HFF-Myc (cell line): ENCODE measurements around the gene DLL1.

Experiments used
- DNase-seq: peaks from one replicate; pipeline ENCODE4 v3.0.0-alpha.2; 2011; ENCODE audit warnings: low read depth; ENCODE audit errors: extremely low read depth
- H3K4me3 ChIP-seq: replicated peaks from 2 replicates; pipeline ENCODE4 v1.5.1; 2011; ENCODE audit warnings: low read depth, mild to moderate bottlenecking, control low read depth, low read length
- TF ChIP-seq, protein P1 (sequence below): IDR thresholded peaks from 2 replicates; pipeline ENCODE4 v1.5.1; 2012; ENCODE audit warnings: mild to moderate bottlenecking, low read depth, low read length, control low read depth; ENCODE audit errors: missing control alignments

DLL1 gene

DNA sequence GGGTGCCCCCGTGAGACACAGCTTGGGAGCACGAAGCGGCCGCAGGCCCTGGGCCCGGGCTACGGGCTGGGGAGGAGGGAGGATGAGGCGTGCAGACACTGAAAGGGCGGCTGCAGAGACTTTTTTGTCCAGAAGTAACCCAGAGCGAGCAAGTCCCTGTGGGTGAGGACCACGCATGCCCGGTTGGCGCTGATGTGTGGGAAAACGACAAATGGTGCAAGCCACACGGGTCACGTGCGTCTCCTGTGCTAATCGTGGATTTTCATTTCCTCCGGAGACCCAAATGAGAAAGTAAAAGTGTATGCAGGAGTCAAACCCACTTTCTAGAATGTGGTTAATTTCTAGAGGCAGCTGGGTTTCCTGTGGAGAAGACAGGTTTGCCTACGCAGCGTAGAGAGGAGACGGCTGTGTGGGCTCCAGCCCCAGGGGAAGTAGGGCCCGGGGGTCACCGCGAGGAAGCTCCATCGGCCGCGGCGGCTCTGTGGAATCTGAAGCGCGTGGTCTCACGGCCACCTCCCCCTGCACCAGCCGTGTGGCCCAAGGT is 19.0 kb downstream of the DLL1 start:
- no peak overlapping the region for H3K4me3 ChIP-seq
- DNase-seq, result no peak
- TF ChIP-seq, protein P1, sequence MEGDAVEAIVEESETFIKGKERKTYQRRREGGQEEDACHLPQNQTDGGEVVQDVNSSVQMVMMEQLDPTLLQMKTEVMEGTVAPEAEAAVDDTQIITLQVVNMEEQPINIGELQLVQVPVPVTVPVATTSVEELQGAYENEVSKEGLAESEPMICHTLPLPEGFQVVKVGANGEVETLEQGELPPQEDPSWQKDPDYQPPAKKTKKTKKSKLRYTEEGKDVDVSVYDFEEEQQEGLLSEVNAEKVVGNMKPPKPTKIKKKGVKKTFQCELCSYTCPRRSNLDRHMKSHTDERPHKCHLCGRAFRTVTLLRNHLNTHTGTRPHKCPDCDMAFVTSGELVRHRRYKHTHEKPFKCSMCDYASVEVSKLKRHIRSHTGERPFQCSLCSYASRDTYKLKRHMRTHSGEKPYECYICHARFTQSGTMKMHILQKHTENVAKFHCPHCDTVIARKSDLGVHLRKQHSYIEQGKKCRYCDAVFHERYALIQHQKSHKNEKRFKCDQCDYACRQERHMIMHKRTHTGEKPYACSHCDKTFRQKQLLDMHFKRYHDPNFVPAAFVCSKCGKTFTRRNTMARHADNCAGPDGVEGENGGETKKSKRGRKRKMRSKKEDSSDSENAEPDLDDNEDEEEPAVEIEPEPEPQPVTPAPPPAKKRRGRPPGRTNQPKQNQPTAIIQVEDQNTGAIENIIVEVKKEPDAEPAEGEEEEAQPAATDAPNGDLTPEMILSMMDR, result no peak

- TF ChIP-seq, protein P1, result no peak
- no peak for DNase-seq
- no peak overlapping the region for H3K4me3 ChIP-seq
Observed at GRCh38 chr6:170270984-170271593, 19.8 kb downstream of the DLL1 start.

DNA sequence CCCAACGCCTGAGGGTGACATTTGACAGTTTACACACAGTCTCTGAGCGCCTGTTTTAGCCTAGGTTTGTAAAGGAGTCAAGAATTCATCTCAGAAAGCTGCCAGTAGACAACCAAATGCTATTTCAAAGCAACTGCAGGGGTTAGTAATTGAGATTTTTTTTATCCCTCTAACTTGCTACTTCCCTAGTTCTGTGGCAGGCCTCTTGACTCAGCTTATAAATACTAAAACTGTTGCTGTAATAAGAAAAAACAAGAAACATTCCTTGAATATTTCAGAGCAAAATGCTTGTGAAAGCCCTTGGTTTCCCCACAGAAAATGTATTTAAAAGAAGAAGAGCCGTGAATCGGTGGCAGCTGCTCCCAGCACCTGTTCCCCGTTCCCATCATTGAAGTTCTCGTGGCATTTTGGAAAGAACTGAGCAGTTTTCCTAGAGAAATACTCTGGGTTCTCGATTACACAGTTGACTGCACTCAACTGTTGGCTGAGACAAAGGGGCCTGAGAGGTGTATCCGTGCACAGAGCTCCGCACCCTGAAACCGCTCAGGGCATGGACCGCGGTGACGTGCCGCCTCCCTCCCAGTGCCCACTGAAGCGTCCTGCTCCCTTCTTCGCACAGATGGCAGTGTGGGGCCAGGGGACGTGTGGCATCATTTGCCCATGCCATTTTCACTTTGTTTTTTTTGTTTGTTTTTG is 20.9 kb downstream of the DLL1 start:
- no peak overlapping the region for H3K4me3 ChIP-seq
- TF ChIP-seq, protein P1, result no peak
- DNase-seq, result no peak

DNA sequence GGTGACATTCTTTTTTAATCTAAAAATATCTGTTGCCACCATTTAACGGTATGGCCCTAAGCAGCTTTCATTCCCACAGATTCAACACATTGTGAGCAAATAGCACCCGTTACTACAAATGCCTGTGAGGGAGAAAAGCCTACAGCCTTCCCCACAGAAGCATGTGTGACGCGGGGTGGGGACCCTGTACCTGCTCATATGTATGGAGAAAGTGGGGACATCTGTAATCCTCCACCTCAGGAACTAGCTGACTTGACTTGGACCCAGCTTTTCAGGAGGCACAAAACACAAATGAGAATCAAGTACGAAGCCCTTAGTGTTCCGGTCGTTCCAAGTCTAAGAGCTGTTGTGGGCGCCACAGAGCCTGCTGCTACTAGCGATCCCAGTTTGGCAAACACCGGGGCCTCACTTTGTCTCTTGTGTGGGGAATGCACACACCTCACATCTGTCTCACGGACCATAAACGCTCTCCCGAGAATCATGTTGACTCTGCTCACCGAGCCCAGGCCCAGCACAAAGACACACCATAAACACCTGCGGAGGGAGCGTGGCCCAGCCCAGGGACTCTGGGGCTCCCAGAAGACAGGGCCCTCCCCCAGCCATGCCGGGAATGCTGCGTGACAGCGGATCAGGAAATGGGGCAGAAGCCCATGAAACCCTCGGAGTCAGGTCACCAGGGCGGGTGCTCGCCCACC is 21.6 kb downstream of the DLL1 start:
- DNase-seq, result no peak
- no peak overlapping the region for H3K4me3 ChIP-seq
- TF ChIP-seq, protein P1, result no peak

GRCh38 chr6:170268216-170269129 is 22.4 kb downstream of the DLL1 start:
- no peak for DNase-seq
- no peak overlapping the region for H3K4me3 ChIP-seq
- TF ChIP-seq, protein P1, result no peak

GRCh38 chr6:170267688-170268087 is 23.2 kb downstream of the DLL1 start:
- H3K4me3 ChIP-seq, result no peak overlapping the region
- DNase-seq, result no peak
- TF ChIP-seq, protein P1, result no peak
